ENCODE measurements around the gene TRPV5. TPM values are rescaled to one million over a fixed set of nuclear protein-coding genes. Genes with fewer than 3 reads are reported as not detected.

The TRPV5 gene
- total RNA-seq, 2 donors from 2014 or later: not detected

GRCh38 chr7:142884286-142884640 is 49.3 kb downstream of the TRPV5 start:
- Histone ChIP-seq H3K4me1 (no peaks in the 10 kb centered on the region), H3K4me3 (no peak overlapping the region), H3K27ac (no peak overlapping the region), H3K27me3 (no peaks in the 10 kb centered on the region), H3K36me3 (no peaks in the 10 kb centered on the region), H3K9me3 (no peaks in the 10 kb centered on the region)
- TF ChIP-seq, protein P1, sequence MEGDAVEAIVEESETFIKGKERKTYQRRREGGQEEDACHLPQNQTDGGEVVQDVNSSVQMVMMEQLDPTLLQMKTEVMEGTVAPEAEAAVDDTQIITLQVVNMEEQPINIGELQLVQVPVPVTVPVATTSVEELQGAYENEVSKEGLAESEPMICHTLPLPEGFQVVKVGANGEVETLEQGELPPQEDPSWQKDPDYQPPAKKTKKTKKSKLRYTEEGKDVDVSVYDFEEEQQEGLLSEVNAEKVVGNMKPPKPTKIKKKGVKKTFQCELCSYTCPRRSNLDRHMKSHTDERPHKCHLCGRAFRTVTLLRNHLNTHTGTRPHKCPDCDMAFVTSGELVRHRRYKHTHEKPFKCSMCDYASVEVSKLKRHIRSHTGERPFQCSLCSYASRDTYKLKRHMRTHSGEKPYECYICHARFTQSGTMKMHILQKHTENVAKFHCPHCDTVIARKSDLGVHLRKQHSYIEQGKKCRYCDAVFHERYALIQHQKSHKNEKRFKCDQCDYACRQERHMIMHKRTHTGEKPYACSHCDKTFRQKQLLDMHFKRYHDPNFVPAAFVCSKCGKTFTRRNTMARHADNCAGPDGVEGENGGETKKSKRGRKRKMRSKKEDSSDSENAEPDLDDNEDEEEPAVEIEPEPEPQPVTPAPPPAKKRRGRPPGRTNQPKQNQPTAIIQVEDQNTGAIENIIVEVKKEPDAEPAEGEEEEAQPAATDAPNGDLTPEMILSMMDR (IDR thresholded peaks at IDR 0.05): no peak
- no peak for DNase-seq (ENCODE audit: low spot score)

- Histone ChIP-seq H3K9me3 (no peaks in the 10 kb centered on the region), H3K4me3 (no peak overlapping the region), H3K4me1 (no peaks in the 10 kb centered on the region), H3K27me3 (no peaks in the 10 kb centered on the region), H3K27ac (no peak overlapping the region), H3K36me3 (no peaks in the 10 kb centered on the region)
- no peak for DNase-seq (ENCODE audit: low spot score)
- TF ChIP-seq, protein P1 (IDR thresholded peaks at IDR 0.05): no peak
Observed at GRCh38 chr7:142883571-142884285, 49.8 kb downstream of the TRPV5 start.

DNA sequence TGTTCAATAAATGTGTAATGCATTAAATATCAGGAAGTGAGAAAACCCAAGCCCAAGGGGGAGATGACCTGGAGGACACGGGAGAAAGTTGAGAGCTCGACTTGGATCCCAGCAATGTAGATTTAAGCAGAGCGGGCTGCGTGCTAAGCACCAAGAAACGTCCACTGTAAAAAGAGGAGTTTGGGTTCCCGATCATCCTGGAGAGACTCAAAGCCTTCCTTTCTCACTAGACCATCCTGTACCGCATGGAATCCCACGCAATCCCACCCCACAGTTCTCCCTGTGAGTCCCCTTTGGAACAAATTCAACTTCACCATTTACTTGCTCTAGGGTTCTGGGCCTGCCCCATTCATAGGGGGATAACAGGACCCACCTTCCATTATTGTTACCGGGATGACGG is 50.4 kb downstream of the TRPV5 start:
- H3K27ac ChIP-seq: no peak overlapping the region
- no peaks in the 10 kb centered on the region for H3K9me3 ChIP-seq
- no peaks in the 10 kb centered on the region for H3K36me3 ChIP-seq
- H3K27me3 ChIP-seq: no peaks in the 10 kb centered on the region
- no peak for DNase-seq (ENCODE audit: low spot score)
- no peak overlapping the region for H3K4me3 ChIP-seq
- TF ChIP-seq, protein P1 (IDR thresholded peaks at IDR 0.05): no peak
- H3K4me1 ChIP-seq: no peaks in the 10 kb centered on the region

DNA sequence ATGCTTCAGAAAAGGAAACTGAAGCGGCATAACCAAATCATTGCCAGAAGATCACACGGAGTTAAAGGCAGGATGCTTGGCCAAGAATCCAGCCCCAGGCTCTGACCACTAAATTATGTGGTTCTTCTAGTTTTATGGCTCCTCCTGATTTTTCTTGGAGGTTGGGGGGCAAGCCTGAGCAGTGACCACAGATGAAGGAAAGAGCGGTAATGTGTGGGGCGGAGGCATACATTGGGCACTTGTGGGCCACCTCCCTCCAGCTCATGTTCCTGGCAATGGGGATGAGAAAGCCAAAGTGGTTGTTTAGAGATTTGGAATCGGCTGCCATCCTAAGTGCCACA is 51.2 kb downstream of the TRPV5 start:
- Histone ChIP-seq H3K4me1 (no peaks in the 10 kb centered on the region), H3K27ac (no peak overlapping the region), H3K4me3 (no peak overlapping the region), H3K36me3 (no peaks in the 10 kb centered on the region), H3K9me3 (no peaks in the 10 kb centered on the region), H3K27me3 (no peaks in the 10 kb centered on the region)
- DNase-seq (ENCODE audit: low spot score): no peak
- TF ChIP-seq, protein P1 (IDR thresholded peaks at IDR 0.05): no peak

DNA sequence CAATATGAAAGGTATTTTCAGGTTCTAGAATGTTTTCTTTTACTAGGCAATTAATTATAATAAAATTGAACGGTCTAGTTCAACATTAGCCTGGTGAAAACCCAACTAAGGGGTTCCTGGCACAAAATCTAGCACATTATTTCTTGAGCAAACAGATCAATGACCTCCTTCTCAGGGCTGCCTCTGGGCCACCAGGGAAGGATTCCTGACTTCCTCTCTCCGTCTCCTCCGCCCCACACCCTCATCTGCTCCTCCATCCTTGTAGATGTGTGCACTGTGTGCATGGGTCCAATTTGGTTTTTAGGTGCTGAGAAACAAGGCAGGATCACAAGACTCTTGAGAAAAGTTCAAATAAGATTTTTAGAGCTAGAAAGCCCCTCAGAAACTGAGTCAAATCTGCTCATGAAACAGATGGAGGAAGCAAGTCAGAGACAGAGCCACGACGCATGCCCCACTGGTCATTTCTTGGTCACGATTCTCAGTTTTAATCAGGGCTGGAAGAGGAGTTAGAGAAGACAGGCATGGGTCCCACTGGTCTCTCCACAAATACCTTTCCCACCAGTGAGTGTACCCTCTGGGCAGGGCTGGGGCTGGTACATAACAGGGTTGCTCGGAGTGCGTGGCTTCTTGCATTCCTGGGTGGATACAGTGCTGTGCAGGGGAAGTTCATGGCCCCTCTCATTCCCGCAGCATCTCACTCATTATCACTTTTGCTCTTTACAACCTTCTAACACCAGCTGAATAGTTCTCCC is 51.8 kb downstream of the TRPV5 start:
- Histone ChIP-seq H3K27me3 (no peaks in the 10 kb centered on the region), H3K27ac (no peak overlapping the region), H3K4me1 (no peaks in the 10 kb centered on the region), H3K9me3 (no peaks in the 10 kb centered on the region), H3K4me3 (no peak overlapping the region), H3K36me3 (no peaks in the 10 kb centered on the region)
- TF ChIP-seq, protein P1 (IDR thresholded peaks at IDR 0.05): no peak
- DNase-seq (ENCODE audit: low spot score): no peak
